HepG2 (cell line): ENCODE measurements around the gene CD24. TPM values are rescaled to one million over a fixed set of nuclear protein-coding genes. Genes with fewer than 3 reads are reported as not detected.

ENCODE experiments used
- ATAC-seq: fragments of 200-7000 bp; cut with Tn5 transposase; 3 replicates; pipeline ENCODE4 v1.9.1; 2020; ENCODE audit warnings: mild to moderate bottlenecking, moderate library complexity
- BruUV-seq: library from RNA; stranded (reverse); fragments of 400-500 nt; replicated peaks from 2 replicates; lab custom pipeline; 2021; lab: Mats Ljungman, UMichigan
- CTCF ChIA-PET: fragments of 300-600 bp; formaldehyde crosslinking; extraction: SDS; loops from one replicate; lab custom pipeline; 2021; ENCODE audit warnings: low total read pairs, inconsistent platforms, low intra/inter-chr PET ratio; lab: Yijun Ruan, JAX
- POLR2A ChIA-PET: fragments of 350-600 bp; sonication (Branson Sonifier 250); formaldehyde crosslinking; loops from one replicate; lab custom pipeline; 2020; ENCODE audit warnings: antibody characterized with exemption, inconsistent platforms; lab: Yijun Ruan, JAX
- DNase-seq: peaks from one replicate; pipeline ENCODE4 v3.0.0-alpha.2; 2015; ENCODE audit warnings: low spot score
- FAIRE-seq: peaks from 3 replicates; lab custom pipeline; 2011; peaks lifted over from hg19 to GRCh38; lab: Jason Lieb, UNC
- H2AFZ ChIP-seq: one replicate; pipeline ENCODE4 v1.6.1; 2011; ENCODE audit warnings: low read length, inconsistent platforms
- H3K27ac ChIP-seq: fragments of 300-600 bp; 3 replicates; pipeline ENCODE4 v1.8.0; 2011; ENCODE audit warnings: mixed run types, mild to moderate bottlenecking, mixed read lengths, low read length, inconsistent platforms; ENCODE audit not compliant: insufficient read depth; ENCODE audit errors: extremely low read length
- H3K27me3 ChIP-seq, 2 experiments: fragments of 200-600 bp in 1 of 2; 2 replicates in 1 of 2; 3 replicates in 1 of 2; pipeline versions ENCODE4 v1.6.0 to v1.8.0; 2011; ENCODE audit warnings: low read length in 2 of 2, mild to moderate bottlenecking in 2 of 2, moderate library complexity in 2 of 2, inconsistent platforms in 1 of 2; ENCODE audit not compliant: insufficient read depth in 2 of 2, control insufficient read depth in 1 of 2
- H3K36me3 ChIP-seq, 2 experiments: fragments of 200-600 bp in 1 of 2; replicated peaks in 1 of 2; 2 replicates in 1 of 2; 3 replicates in 1 of 2; pipeline versions ENCODE4 v1.5.1 to v1.8.0; 2011; ENCODE audit warnings: low read length in 2 of 2, inconsistent platforms in 1 of 2; ENCODE audit not compliant: insufficient read depth in 2 of 2, control insufficient read depth in 1 of 2
- H3K4me1 ChIP-seq: 2 replicates; pipeline ENCODE4 v1.5.1; 2012; ENCODE audit warnings: low read length, inconsistent platforms; ENCODE audit not compliant: insufficient read depth
- H3K4me2 ChIP-seq: 2 replicates; pipeline ENCODE4 v1.6.0; 2011; ENCODE audit warnings: low read depth, low read length, inconsistent platforms
- H3K4me3 ChIP-seq, 3 experiments: fragments of 200-600 bp in 1 of 3; sonication (generic), shearing (Covaris generic) in 1 of 3; replicated peaks in 1 of 3; 2 replicates each; pipeline ENCODE4 v1.5.1; 2011 to 2016; ENCODE audit warnings: low read length in 3 of 3, inconsistent platforms in 2 of 3, low read depth in 2 of 3, mild to moderate bottlenecking in 2 of 3, control low read depth in 1 of 3, mixed read lengths in 1 of 3; ENCODE audit not compliant: insufficient read depth in 1 of 3
- H3K79me2 ChIP-seq: one replicate; pipeline ENCODE4 v1.6.1; 2011; ENCODE audit warnings: low read length, inconsistent platforms; ENCODE audit not compliant: insufficient read depth
- H3K9ac ChIP-seq: 2 replicates; pipeline ENCODE4 v1.6.0; 2011; ENCODE audit warnings: mild to moderate bottlenecking, low read depth, low read length, inconsistent platforms; ENCODE audit not compliant: insufficient read depth
- H3K9me3 ChIP-seq: 2 replicates; pipeline ENCODE4 v1.5.1; 2012; ENCODE audit warnings: mild to moderate bottlenecking, low read length
- H4K20me1 ChIP-seq: 2 replicates; pipeline ENCODE4 v1.6.0; 2011; ENCODE audit warnings: inconsistent platforms, mild to moderate bottlenecking, low read length, moderate library complexity; ENCODE audit not compliant: insufficient read depth
- ADNP ChIP-seq: sonication (generic); formaldehyde crosslinking; IDR thresholded peaks from 2 replicates; pipeline ENCODE4 v1.4.0; 2020; ENCODE audit warnings: missing genetic modification reagents
- CCAR2 ChIP-seq: fragments of 200-400 bp; formaldehyde crosslinking; optimal IDR thresholded peaks from 2 replicates; pipeline ENCODE3; 2018; ENCODE audit warnings: low read depth, mild to moderate bottlenecking, low read length, moderate library complexity
- ELF1 ChIP-seq: sonication (generic); formaldehyde crosslinking; IDR thresholded peaks from 2 replicates; pipeline ENCODE4 v1.4.0; 2020; ENCODE audit warnings: missing genetic modification reagents
- ETV5 ChIP-seq: IDR thresholded peaks from 2 replicates; pipeline ENCODE4 v1.6.1; 2018; ENCODE audit warnings: missing biosample characterization, missing genetic modification reagents, inconsistent platforms, borderline replicate concordance
- GMEB2 ChIP-seq: IDR thresholded peaks from 2 replicates; pipeline ENCODE4 v1.6.1; 2016; ENCODE audit warnings: missing biosample characterization, missing genetic modification reagents, low read depth
- HNF4A ChIP-seq: sonication (generic); formaldehyde crosslinking; IDR thresholded peaks from 2 replicates; pipeline ENCODE4 v1.4.0; 2020; ENCODE audit warnings: missing genetic modification reagents
- MIXL1 ChIP-seq: IDR thresholded peaks from 2 replicates; pipeline ENCODE4 v1.6.1; 2016
- SAFB2 ChIP-seq: sonication (generic); formaldehyde crosslinking; IDR thresholded peaks from 2 replicates; pipeline ENCODE4 v1.5.1; 2020; ENCODE audit warnings: missing genetic modification reagents, low read depth, mild to moderate bottlenecking, borderline replicate concordance
- ZFP36L2 ChIP-seq: sonication (generic); formaldehyde crosslinking; IDR thresholded peaks from 2 replicates; pipeline ENCODE4 v1.4.0; 2020; ENCODE audit warnings: missing genetic modification reagents
- ZNF138 ChIP-seq: sonication (generic); formaldehyde crosslinking; IDR thresholded peaks from 2 replicates; pipeline ENCODE4 v1.5.0; 2020; ENCODE audit warnings: mild to moderate bottlenecking, low read depth, missing genetic modification reagents
- ZNF260 ChIP-seq: sonication (generic); formaldehyde crosslinking; IDR thresholded peaks from 2 replicates; pipeline ENCODE4 v1.4.0; 2020; ENCODE audit warnings: missing genetic modification reagents, low read depth, mild to moderate bottlenecking, borderline replicate concordance
- ZNF782 ChIP-seq: sonication (generic); formaldehyde crosslinking; IDR thresholded peaks from 2 replicates; pipeline ENCODE4 v1.4.0; 2020; ENCODE audit warnings: missing genetic modification reagents, mild to moderate bottlenecking, borderline replicate concordance
- WGBS: methylation state at CpG from one replicate; pipeline ENCODE4 v1.1.6; 2017; ENCODE audit warnings: low lambda C conversion rate; 5-methylcytosine and 5-hydroxymethylcytosine counted together
- in situ Hi-C: cut with HindIII; loops from 2 replicates; pipeline ENCODE4 v1.10.0; 2017; ENCODE audit warnings: low pct_unique_long_range_greater_than_20kb; ENCODE audit not compliant: extremely low pct_ligation_motif_present
- intact Hi-C: fragments of 100-400 bp; cut with micrococcal nuclease; formaldehyde crosslinking; loops from one replicate; pipeline ENCODE4 v1.10.0; 2022; ENCODE audit not compliant: unreplicated experiment
- polyA plus RNA-seq, 8 experiments: library from polyadenylated mRNA; depleted of rRNA in 3 of 8; stranded (reverse) in 7 of 8; unstranded in 1 of 8; fragments of >200 nt; fragmentation: Illumina TruSeq in 4 of 8; extraction: Trizol in 4 of 8; gene quantifications; 2 replicates each; pipeline versions ENCODE4 v1.2.1 to v1.2.3, GENCODE V29; 2011 to 2016; ENCODE audit warnings: low read depth in 4 of 8, missing spikeins in 1 of 8, mixed read lengths in 1 of 8; ENCODE audit not compliant: insufficient read depth in 1 of 8
- total RNA-seq, 5 experiments: library from RNA; depleted of rRNA; stranded (reverse); fragments of >200 nt; fragmentation: Illumina TruSeq; extraction: Trizol; gene quantifications; 2 replicates each; pipeline ENCODE4 v1.2.3, GENCODE V29; 2016; ENCODE audit warnings: low read depth in 1 of 5

CD24 gene
- total and polyA plus RNA-seq, 2 of the 13 experiments (the other 11 are each of a cell fraction or from before 2014, with no cell fraction given), result 11.3 to 30.5 TPM

- TF ChIP-seq ETV5 (CRISPR knock-in tag), result no peak
- TF ChIP-seq ZNF138 (CRISPR knock-in tag), result no peak
- TF ChIP-seq ZFP36L2 (CRISPR knock-in tag), result no peak
- no peak for TF ChIP-seq ELF1 (CRISPR knock-in tag)
- no peak for TF ChIP-seq ZNF782 (CRISPR knock-in tag)
- no peak for TF ChIP-seq MIXL1
- TF ChIP-seq ZNF260, result no peak
- no peak for TF ChIP-seq ADNP
- no peak for TF ChIP-seq GMEB2 (CRISPR knock-in tag)
- no peak for TF ChIP-seq SAFB2
- TF ChIP-seq HNF4A (CRISPR knock-in tag), result no peak
- TF ChIP-seq CCAR2, result no peak
- TF ChIP-seq, all 625 proteins: peak for 0
- intact Hi-C loops, result no loop called here
- no peak for DNase-seq
- Histone ChIP-seq H4K20me1 (no peaks in the 10 kb centered on the region), H3K4me2 (no peak overlapping the region), H3K79me2 (no peaks in the 10 kb centered on the region), H2AFZ (no peak overlapping the region), H3K9ac (no peak overlapping the region), H3K36me3 (no peaks in the 10 kb centered on the region), H3K9me3 (no peaks in the 10 kb centered on the region), H3K4me3 (no peak overlapping the region), H3K27ac (no peak overlapping the region), H3K4me1 (no peaks in the 10 kb centered on the region), H3K27me3 (0 out of 5 replicates have a peak, but pooled peaks cover 0 to 1% of the 10 kb centered on the region in 2 experiments)
- no peak for ATAC-seq
- 61% methylated on average over 1 of the region's 1 CpG for WGBS
- POLR2A ChIA-PET, result no interaction called here
- FAIRE-seq, result no peak
- CTCF ChIA-PET, result no interaction called here
- in situ Hi-C loops, result no loop called here
- no TSS peak for BruUV-seq
Observed at GRCh38 chr6:107021446-107022185, 47.1 kb upstream of the CD24 start.
